NCI-H1694 (cell line): Measurements from ENCODE around the gene OR52K1.
A peak's percentile ranks its signal among the peaks of the same experiment; 100 is the strongest.
"Not testable (repeated sequence)": the region's sequence is repeated elsewhere in the genome, so short reads cannot be mapped to it uniquely, and the experiment has no call there.

Experiments
- DNase-seq: peaks from one replicate; lab custom pipeline; 2025; lab: John Stamatoyannopoulos, UW

The OR52K1 gene

GRCh38 chr11:4491878-4492606 is 9.6 kb downstream of the OR52K1 start:
- no peak for DNase-seq

GRCh38 chr11:4493480-4493818 is 11.0 kb downstream of the OR52K1 start:
- no peak for DNase-seq

- no peak for DNase-seq
Observed at GRCh38 chr11:4495487-4495886, 13.0 kb downstream of the OR52K1 start.

GRCh38 chr11:4495986-4496385 is 13.5 kb downstream of the OR52K1 start:
- no peak for DNase-seq

GRCh38 chr11:4496557-4497248 is 14.3 kb downstream of the OR52K1 start:
- no peak for DNase-seq

- no peak for DNase-seq
Observed at GRCh38 chr11:4508886-4509285, 26.4 kb downstream of the OR52K1 start.

GRCh38 chr11:4511282-4512245 is 29.1 kb downstream of the OR52K1 start:
- no peak for DNase-seq

GRCh38 chr11:4514196-4514595 is 31.8 kb downstream of the OR52K1 start:
- DNase-seq = no peak

- no peak for DNase-seq
Observed at GRCh38 chr11:4522339-4522738, 39.9 kb downstream of the OR52K1 start.

- no peak for DNase-seq
Observed at GRCh38 chr11:4522752-4523151, 40.3 kb downstream of the OR52K1 start.

- DNase-seq = no peak
Observed at GRCh38 chr11:4523666-4524065, 41.2 kb downstream of the OR52K1 start.

- DNase-seq = no peak
Observed at GRCh38 chr11:4527926-4528325, 45.5 kb downstream of the OR52K1 start.

GRCh38 chr11:4531686-4532085 is 49.2 kb downstream of the OR52K1 start:
- not testable (repeated sequence) for DNase-seq

GRCh38 chr11:4539603-4540219 is 57.3 kb downstream of the OR52K1 start:
- DNase-seq = peak; percentile 5

- DNase-seq = no peak
Observed at GRCh38 chr11:4541071-4541470, 58.6 kb downstream of the OR52K1 start.
